NCI-H345 treated with DMSO at 0.1 percent for 48 hours (cell line): Measurements from ENCODE around the gene KIF21A.

Experiments used
- DNase-seq: peaks from one replicate; lab custom pipeline; 2025; ENCODE audit not compliant: unreplicated experiment; lab: John Stamatoyannopoulos, UW

Gene KIF21A

GRCh38 chr12:39431797-39432196 lies 11.1 kb downstream of the KIF21A start:
- no peak for DNase-seq

GRCh38 chr12:39431002-39431796 lies 11.7 kb downstream of the KIF21A start:
- no peak for DNase-seq

- DNase-seq: no peak
Measured at GRCh38 chr12:39429809-39430208, 13.1 kb downstream of the KIF21A start.

- no peak for DNase-seq
Measured at GRCh38 chr12:39427360-39427808, 15.5 kb downstream of the KIF21A start.

- no peak for DNase-seq
Measured at GRCh38 chr12:39426636-39427240, 16.2 kb downstream of the KIF21A start.

GRCh38 chr12:39420043-39420442 lies 22.9 kb downstream of the KIF21A start:
- DNase-seq: no peak

- DNase-seq: no peak
Measured at GRCh38 chr12:39419471-39419870, 23.4 kb downstream of the KIF21A start.

- DNase-seq: no peak
Measured at GRCh38 chr12:39417916-39418315, 25.0 kb downstream of the KIF21A start.

- no peak for DNase-seq
Measured at GRCh38 chr12:39413836-39414771, 28.8 kb downstream of the KIF21A start.

- DNase-seq: no peak
Measured at GRCh38 chr12:39412210-39412609, 30.7 kb downstream of the KIF21A start.

- DNase-seq: no peak
Measured at GRCh38 chr12:39406262-39406661, 36.7 kb downstream of the KIF21A start.

GRCh38 chr12:39405580-39405979 lies 37.3 kb downstream of the KIF21A start:
- DNase-seq: no peak

GRCh38 chr12:39404000-39404399 lies 38.9 kb downstream of the KIF21A start:
- DNase-seq: no peak

GRCh38 chr12:39403376-39403775 lies 39.5 kb downstream of the KIF21A start:
- no peak for DNase-seq

GRCh38 chr12:39402922-39403321 lies 40.0 kb downstream of the KIF21A start:
- no peak for DNase-seq

GRCh38 chr12:39401459-39401858 lies 41.5 kb downstream of the KIF21A start:
- no peak for DNase-seq

- no peak for DNase-seq
Measured at GRCh38 chr12:39395866-39396265, 47.1 kb downstream of the KIF21A start.

GRCh38 chr12:39393890-39394289 lies 49.0 kb downstream of the KIF21A start:
- DNase-seq: no peak

- no peak for DNase-seq
Measured at GRCh38 chr12:39393179-39393578, 49.7 kb downstream of the KIF21A start.

- DNase-seq: no peak
Measured at GRCh38 chr12:39392154-39392925, 50.6 kb downstream of the KIF21A start.

GRCh38 chr12:39390752-39391151 lies 52.2 kb downstream of the KIF21A start:
- DNase-seq: no peak
